Lower lobe of right lung (tissue), 2 donors: ENCODE results near the gene PEMT. TPM values are rescaled to one million over a fixed set of nuclear protein-coding genes. Genes with fewer than 3 reads are reported as not detected.

Experiments used
- ATAC-seq, 2 donors: fragments of 200-7000 bp; cut with Tn5 transposase; one replicate each; pipeline ENCODE4 v1.9.1; 2020 to 2022; ENCODE audit warnings: mild to moderate bottlenecking in 2 of 2, moderate library complexity in 2 of 2
- DNase-seq: peaks from one replicate; pipeline ENCODE4 v3.0.0-alpha.2; 2020
- H3K27ac ChIP-seq: fragments of 200-600 bp; one replicate; pipeline ENCODE4 v1.8.0; 2022
- H3K27me3 ChIP-seq: fragments of 200-600 bp; one replicate; pipeline ENCODE4 v1.8.0; 2022; ENCODE audit warnings: low read depth
- H3K36me3 ChIP-seq: fragments of 200-600 bp; one replicate; pipeline ENCODE4 v1.8.0; 2022; ENCODE audit warnings: mild to moderate bottlenecking
- H3K4me1 ChIP-seq: fragments of 200-600 bp; one replicate; pipeline ENCODE4 v1.8.0; 2022
- H3K4me3 ChIP-seq: fragments of 200-600 bp; one replicate; pipeline ENCODE4 v1.8.0; 2022; ENCODE audit warnings: mild to moderate bottlenecking
- H3K9me3 ChIP-seq: fragments of 200-600 bp; one replicate; pipeline ENCODE4 v1.8.0; 2022
- intact Hi-C: fragments of 100-400 bp; cut with DNase I; formaldehyde crosslinking; loops from one replicate; pipeline ENCODE4 v1.11.0; 2022
- total RNA-seq: library from RNA; stranded (reverse); fragmentation: NEBNext Ultra II Directional; extraction: Animal tissue kit (Norgen Biotek cat#: 25700); gene quantifications from one replicate; pipeline ENCODE4 v1.2.1, GENCODE V29; 2021
- TF ChIP-seq, protein P1 (sequence below): fragments of 200-600 bp; IDR thresholded peaks from one replicate; pipeline ENCODE4 v1.8.0; 2022; ENCODE audit warnings: antibody characterized with exemption, mild to moderate bottlenecking
- donor health status: DM: no; HTN: yes; CAD: no; lungs with severe emphysema.

PEMT gene
- total RNA-seq, 1 donor from 2014 or later = 20.1 TPM

- no peaks in the 10 kb centered on the region for H3K27me3 ChIP-seq
- peak; percentile 66 to 78 for ATAC-seq
- DNase-seq = peak; percentile 86
- intact Hi-C loops = no loop called here
- H3K4me1 ChIP-seq = peaks cover 44% of the 10 kb centered on the region
- H3K27ac ChIP-seq = no peak overlapping the region
- H3K36me3 ChIP-seq = no peaks in the 10 kb centered on the region
- TF ChIP-seq, protein P1, sequence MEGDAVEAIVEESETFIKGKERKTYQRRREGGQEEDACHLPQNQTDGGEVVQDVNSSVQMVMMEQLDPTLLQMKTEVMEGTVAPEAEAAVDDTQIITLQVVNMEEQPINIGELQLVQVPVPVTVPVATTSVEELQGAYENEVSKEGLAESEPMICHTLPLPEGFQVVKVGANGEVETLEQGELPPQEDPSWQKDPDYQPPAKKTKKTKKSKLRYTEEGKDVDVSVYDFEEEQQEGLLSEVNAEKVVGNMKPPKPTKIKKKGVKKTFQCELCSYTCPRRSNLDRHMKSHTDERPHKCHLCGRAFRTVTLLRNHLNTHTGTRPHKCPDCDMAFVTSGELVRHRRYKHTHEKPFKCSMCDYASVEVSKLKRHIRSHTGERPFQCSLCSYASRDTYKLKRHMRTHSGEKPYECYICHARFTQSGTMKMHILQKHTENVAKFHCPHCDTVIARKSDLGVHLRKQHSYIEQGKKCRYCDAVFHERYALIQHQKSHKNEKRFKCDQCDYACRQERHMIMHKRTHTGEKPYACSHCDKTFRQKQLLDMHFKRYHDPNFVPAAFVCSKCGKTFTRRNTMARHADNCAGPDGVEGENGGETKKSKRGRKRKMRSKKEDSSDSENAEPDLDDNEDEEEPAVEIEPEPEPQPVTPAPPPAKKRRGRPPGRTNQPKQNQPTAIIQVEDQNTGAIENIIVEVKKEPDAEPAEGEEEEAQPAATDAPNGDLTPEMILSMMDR = peak; percentile 72
- H3K4me3 ChIP-seq = no peak overlapping the region
- no peaks in the 10 kb centered on the region for H3K9me3 ChIP-seq
Observed at GRCh38 chr17:17568772-17569195, 22.7 kb downstream of the PEMT start.

DNA sequence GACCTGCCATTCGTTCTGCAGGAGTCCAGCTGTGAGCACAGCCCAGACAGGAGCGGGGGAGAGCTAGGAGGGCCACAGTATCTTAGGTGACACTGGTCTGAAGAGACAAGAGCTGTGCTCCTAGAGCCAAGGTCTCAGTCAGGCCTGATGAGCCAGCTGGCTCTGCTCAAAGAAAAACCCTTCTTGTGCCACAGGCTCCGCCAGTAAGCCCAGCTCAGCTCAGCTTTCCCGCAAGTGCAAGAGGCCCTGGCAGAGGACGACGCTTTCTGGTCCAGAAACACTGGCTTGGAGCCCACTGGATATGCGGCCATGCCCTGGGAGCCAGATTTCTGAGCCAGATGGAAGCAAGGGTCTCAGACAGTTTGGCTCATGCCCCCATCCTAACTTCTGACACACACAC is 23.9 kb downstream of the PEMT start:
- intact Hi-C loops = no loop called here
- no peaks in the 10 kb centered on the region for H3K27me3 ChIP-seq
- no peaks in the 10 kb centered on the region for H3K36me3 ChIP-seq
- DNase-seq = no peak
- H3K4me1 ChIP-seq = peaks cover 49% of the 10 kb centered on the region
- peak; percentile 16 to 32 for ATAC-seq
- TF ChIP-seq, protein P1 = no peak
- H3K9me3 ChIP-seq = no peaks in the 10 kb centered on the region
- H3K27ac ChIP-seq = peak overlapping the region; percentile 36
- no peak overlapping the region for H3K4me3 ChIP-seq

DNA sequence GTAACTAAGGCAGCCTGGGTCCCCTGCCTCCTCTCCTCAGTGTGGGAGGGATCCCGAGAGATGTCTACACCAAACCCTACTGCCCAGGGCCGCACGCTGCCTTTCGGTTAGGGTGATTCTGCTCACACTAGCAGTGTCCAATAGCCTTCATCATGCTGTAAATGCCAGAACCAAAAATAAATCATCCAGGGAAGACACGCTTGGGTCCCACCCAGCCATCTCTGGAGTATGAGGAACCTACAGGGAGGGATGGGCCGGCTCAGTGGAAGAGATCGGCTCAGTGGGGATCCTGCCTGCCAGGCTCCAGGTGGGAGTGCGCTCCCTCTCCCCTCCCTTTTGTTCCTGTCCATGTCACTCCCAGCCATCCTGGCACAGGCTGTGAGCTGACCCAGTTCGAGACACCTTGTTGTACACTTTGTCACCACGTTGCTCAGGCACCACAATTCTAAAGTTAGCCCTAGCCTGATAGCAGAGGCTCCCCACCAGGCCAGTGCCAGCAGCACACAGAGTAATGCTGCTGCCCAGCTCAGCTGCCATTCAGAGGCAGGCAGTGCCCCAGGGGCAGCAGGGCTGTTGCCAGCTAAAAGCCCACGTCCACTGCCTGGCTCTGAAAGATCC is 24.5 kb downstream of the PEMT start:
- no peak for DNase-seq
- H3K4me1 ChIP-seq = peaks cover 55% of the 10 kb centered on the region
- no peaks in the 10 kb centered on the region for H3K27me3 ChIP-seq
- no peaks in the 10 kb centered on the region for H3K9me3 ChIP-seq
- TF ChIP-seq, protein P1 = no peak
- peak overlapping the region; percentile 36 for H3K27ac ChIP-seq
- ATAC-seq = no peak
- no peak overlapping the region for H3K4me3 ChIP-seq
- intact Hi-C loops = no loop called here
- no peaks in the 10 kb centered on the region for H3K36me3 ChIP-seq

- TF ChIP-seq, protein P1 = no peak
- Histone ChIP-seq H3K4me3 (no peak overlapping the region), H3K9me3 (no peaks in the 10 kb centered on the region), H3K27ac (peak overlapping the region; percentile 41), H3K27me3 (no peaks in the 10 kb centered on the region), H3K4me1 (peaks cover 66% of the 10 kb centered on the region), H3K36me3 (no peaks in the 10 kb centered on the region)
- DNase-seq (no peak), ATAC-seq (no peak)
- intact Hi-C loops = no loop called here
Observed at GRCh38 chr17:17565471-17566339, 25.8 kb downstream of the PEMT start.

GRCh38 chr17:17564896-17565295 is 26.6 kb downstream of the PEMT start:
- Histone ChIP-seq H3K4me3 (no peak overlapping the region), H3K4me1 (peaks cover 63% of the 10 kb centered on the region), H3K27me3 (no peaks in the 10 kb centered on the region), H3K36me3 (no peaks in the 10 kb centered on the region), H3K9me3 (no peaks in the 10 kb centered on the region), H3K27ac (peak overlapping the region; percentile 32)
- ATAC-seq (no peak), DNase-seq (no peak)
- TF ChIP-seq, protein P1 = no peak
- intact Hi-C loops = no loop called here
